Colonic mucosa (tissue), 4 donors: ENCODE measurements around the gene NUDT10. TPM values are rescaled to one million over a fixed set of nuclear protein-coding genes. Genes with fewer than 3 reads are reported as not detected.
A peak's percentile ranks its signal among the peaks of the same experiment; 100 is the strongest.

Source experiments
- DNase-seq: peaks from one replicate; pipeline ENCODE4 v3.0.0-alpha.2; 2020
- H3K27ac ChIP-seq: fragments of 200-600 bp; one replicate; pipeline ENCODE4 v1.8.0; 2021
- H3K27me3 ChIP-seq: fragments of 200-600 bp; one replicate; pipeline ENCODE4 v1.8.0; 2021
- H3K36me3 ChIP-seq: fragments of 200-600 bp; one replicate; pipeline ENCODE4 v1.8.0; 2021
- H3K4me1 ChIP-seq: fragments of 200-600 bp; one replicate; pipeline ENCODE4 v1.8.0; 2021; ENCODE audit warnings: mild to moderate bottlenecking
- H3K4me3 ChIP-seq: fragments of 200-600 bp; one replicate; pipeline ENCODE4 v1.8.0; 2021
- H3K9ac ChIP-seq, 2 donors: one replicate each; pipeline ENCODE4 v1.7.0; 2013; ENCODE audit warnings: control low read depth in 2 of 2, low read depth in 2 of 2, low read length in 2 of 2
- H3K9me3 ChIP-seq: fragments of 200-600 bp; one replicate; pipeline ENCODE4 v1.8.0; 2021
- intact Hi-C: fragments of 100-400 bp; cut with DNase I; formaldehyde crosslinking; loops from one replicate; pipeline ENCODE4 v1.14.1; 2022
- total RNA-seq, 2 donors: library from RNA; stranded (reverse); fragmentation: NEBNext Ultra II Directional in 1 of 2; extraction: Animal tissue kit (Norgen Biotek cat#: 25700) in 1 of 2; gene quantifications; one replicate each; pipeline ENCODE4 v1.2.1, GENCODE V29; 2021
- TF ChIP-seq, protein P1 (sequence below): fragments of 200-600 bp; IDR thresholded peaks from one replicate; pipeline ENCODE4 v1.8.0; 2022; ENCODE audit warnings: antibody characterized with exemption, mild to moderate bottlenecking
- donor health status: healthy.
- donor health status: DM: no; HTN: no; CAD: no.
- donor health status: DM: no; HTN: no; CAD: no.

Gene NUDT10
- total RNA-seq, 2 donors from 2014 or later, result 0.32 to 0.64 TPM

DNA sequence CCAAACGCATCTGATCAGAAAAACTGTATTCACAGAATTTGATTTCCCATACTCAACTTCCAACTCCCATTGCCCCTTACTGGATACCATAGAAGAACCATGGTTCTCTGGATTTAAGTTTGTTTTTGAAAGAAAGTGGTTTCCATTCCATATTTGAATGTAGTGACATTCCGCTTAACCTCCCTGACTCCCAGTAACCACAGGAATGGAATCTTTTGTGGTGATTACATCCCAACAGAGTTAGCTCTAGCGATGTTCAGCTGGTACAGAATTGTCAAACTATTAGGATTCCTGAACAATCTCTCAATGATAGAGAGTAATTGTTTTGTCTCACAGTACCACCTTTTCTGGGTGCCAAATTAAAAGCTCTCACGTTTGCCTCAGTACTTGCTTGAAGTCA is 1.7 kb downstream of the NUDT10 start:
- Histone ChIP-seq H3K4me3 (no peak overlapping the region), H3K27me3 (peaks cover 3% of the 10 kb centered on the region), H3K4me1 (no peaks in the 10 kb centered on the region), H3K9me3 (no peaks in the 10 kb centered on the region), H3K36me3 (no peaks in the 10 kb centered on the region), H3K27ac (no peak overlapping the region), H3K9ac (no peak overlapping the region)
- DNase-seq, result no peak
- TF ChIP-seq, protein P1, sequence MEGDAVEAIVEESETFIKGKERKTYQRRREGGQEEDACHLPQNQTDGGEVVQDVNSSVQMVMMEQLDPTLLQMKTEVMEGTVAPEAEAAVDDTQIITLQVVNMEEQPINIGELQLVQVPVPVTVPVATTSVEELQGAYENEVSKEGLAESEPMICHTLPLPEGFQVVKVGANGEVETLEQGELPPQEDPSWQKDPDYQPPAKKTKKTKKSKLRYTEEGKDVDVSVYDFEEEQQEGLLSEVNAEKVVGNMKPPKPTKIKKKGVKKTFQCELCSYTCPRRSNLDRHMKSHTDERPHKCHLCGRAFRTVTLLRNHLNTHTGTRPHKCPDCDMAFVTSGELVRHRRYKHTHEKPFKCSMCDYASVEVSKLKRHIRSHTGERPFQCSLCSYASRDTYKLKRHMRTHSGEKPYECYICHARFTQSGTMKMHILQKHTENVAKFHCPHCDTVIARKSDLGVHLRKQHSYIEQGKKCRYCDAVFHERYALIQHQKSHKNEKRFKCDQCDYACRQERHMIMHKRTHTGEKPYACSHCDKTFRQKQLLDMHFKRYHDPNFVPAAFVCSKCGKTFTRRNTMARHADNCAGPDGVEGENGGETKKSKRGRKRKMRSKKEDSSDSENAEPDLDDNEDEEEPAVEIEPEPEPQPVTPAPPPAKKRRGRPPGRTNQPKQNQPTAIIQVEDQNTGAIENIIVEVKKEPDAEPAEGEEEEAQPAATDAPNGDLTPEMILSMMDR, result no peak
- intact Hi-C loops, result no loop called here

GRCh38 chrX:51336584-51336983 is 4.0 kb downstream of the NUDT10 start:
- H3K9ac ChIP-seq, result no peak overlapping the region
- H3K36me3 ChIP-seq, result no peaks in the 10 kb centered on the region
- no peaks in the 10 kb centered on the region for H3K9me3 ChIP-seq
- peaks cover 3% of the 10 kb centered on the region for H3K27me3 ChIP-seq
- H3K4me1 ChIP-seq, result no peaks in the 10 kb centered on the region
- intact Hi-C loops, result loop anchor here (5.0 kb wide), 1 partner anchor 86 kb away; no protein-coding TSS in a partner anchor
- TF ChIP-seq, protein P1, result peak; percentile 34
- no peak overlapping the region for H3K27ac ChIP-seq
- no peak for DNase-seq
- H3K4me3 ChIP-seq, result no peak overlapping the region

DNA sequence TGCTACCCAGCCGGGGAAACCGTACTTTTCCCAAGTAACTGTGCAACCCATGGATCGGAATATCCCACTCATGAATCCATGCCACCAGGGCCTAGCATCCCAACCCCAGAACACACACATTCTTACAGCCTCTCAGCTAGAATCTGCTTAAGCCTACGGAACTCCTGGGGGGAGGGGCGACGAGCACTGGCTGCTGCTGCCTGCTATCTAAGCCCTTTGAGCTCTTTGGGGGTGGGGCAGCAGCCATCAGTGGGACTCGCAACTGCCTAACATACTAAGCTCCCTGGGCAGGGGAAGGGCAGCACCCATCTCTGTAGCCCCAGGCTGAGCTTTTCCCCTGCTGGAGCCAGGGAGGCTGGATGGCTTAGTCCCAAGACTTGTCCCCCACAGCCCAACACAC is 28.6 kb downstream of the NUDT10 start:
- Histone ChIP-seq H3K27ac (no peak overlapping the region), H3K4me1 (no peaks in the 10 kb centered on the region), H3K27me3 (no peaks in the 10 kb centered on the region), H3K36me3 (no peaks in the 10 kb centered on the region), H3K9ac (no peak overlapping the region), H3K4me3 (no peak overlapping the region), H3K9me3 (no peaks in the 10 kb centered on the region)
- no peak for DNase-seq
- TF ChIP-seq, protein P1, result no peak
- intact Hi-C loops, result no loop called here

DNA sequence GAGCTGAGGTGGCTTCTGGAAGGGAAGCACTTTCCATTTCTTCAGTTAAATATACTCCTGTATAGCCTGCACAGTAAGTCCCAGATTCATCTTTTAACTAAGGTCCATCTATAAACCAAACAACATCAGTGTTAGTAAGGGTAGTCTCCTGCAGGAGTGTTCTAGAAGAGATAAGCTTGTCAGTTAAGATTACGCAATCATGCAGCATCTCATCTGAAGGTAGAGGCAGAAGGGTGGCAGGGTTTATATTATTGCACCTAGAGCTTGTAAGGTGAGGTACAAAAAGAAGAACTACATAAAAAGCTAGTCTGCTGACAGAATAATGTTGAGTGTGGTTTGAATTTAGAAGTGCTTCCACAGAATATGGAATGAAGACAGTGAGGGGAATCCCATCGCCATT is 44.0 kb downstream of the NUDT10 start:
- DNase-seq, result no peak
- Histone ChIP-seq H3K27ac (no peak overlapping the region), H3K9ac (no peak overlapping the region), H3K36me3 (no peaks in the 10 kb centered on the region), H3K9me3 (no peaks in the 10 kb centered on the region), H3K4me3 (no peak overlapping the region), H3K4me1 (no peaks in the 10 kb centered on the region), H3K27me3 (peaks cover 4% of the 10 kb centered on the region)
- TF ChIP-seq, protein P1, result no peak
- intact Hi-C loops, result no loop called here

Other genes starting within 250 kb of the NUDT10 start
- gene NUDT11, start 163.8 kb downstream of the NUDT10 start, total RNA-seq, result 1 to 10 TPM in 1 of 2 donors, not detected in 1; 1.0 TPM